Smooth muscle cell (in vitro differentiated cells): Measurements from ENCODE around the gene PRR19. TPM values are rescaled to one million over a fixed set of nuclear protein-coding genes. Genes with fewer than 3 reads are reported as not detected.
A peak's percentile ranks its signal among the peaks of the same experiment; 100 is the strongest.

Source experiments
- DNase-seq: peaks from one replicate; lab custom pipeline; 2025; ENCODE audit not compliant: unreplicated experiment; lab: John Stamatoyannopoulos, UW
- H2AFZ ChIP-seq: fragments of 200-600 bp; sonication (generic); 2 replicates; pipeline ENCODE4 v1.6.0; 2016; ENCODE audit warnings: antibody characterized with exemption, low read depth, mild to moderate bottlenecking
- H3F3A ChIP-seq: fragments of 200-600 bp; sonication (generic); 2 replicates; pipeline ENCODE4 v1.6.0; 2017; ENCODE audit warnings: antibody characterized with exemption, low read depth
- H3K27ac ChIP-seq: fragments of 200-600 bp; sonication (generic); 2 replicates; pipeline ENCODE4 v1.5.1; 2016; ENCODE audit warnings: low read depth, mild to moderate bottlenecking
- H3K27me3 ChIP-seq: fragments of 200-600 bp; sonication (generic); 2 replicates; pipeline ENCODE4 v1.6.1; 2016; ENCODE audit warnings: low read depth, mild to moderate bottlenecking
- H3K36me3 ChIP-seq: fragments of 200-600 bp; sonication (generic); 2 replicates; pipeline ENCODE4 v1.5.1; 2016; ENCODE audit warnings: low read depth
- H3K4me1 ChIP-seq: fragments of 200-600 bp; sonication (generic); 2 replicates; pipeline ENCODE4 v1.5.1; 2016; ENCODE audit warnings: low read depth
- H3K4me2 ChIP-seq: fragments of 200-600 bp; sonication (generic); 2 replicates; pipeline ENCODE4 v1.6.0; 2016; ENCODE audit warnings: mild to moderate bottlenecking
- H3K4me3 ChIP-seq: fragments of 200-600 bp; sonication (generic); 2 replicates; pipeline ENCODE4 v1.5.1; 2016; ENCODE audit warnings: mild to moderate bottlenecking
- H3K79me2 ChIP-seq: fragments of 200-600 bp; sonication (generic); 2 replicates; pipeline ENCODE4 v1.6.0; 2016; ENCODE audit warnings: low read depth, mild to moderate bottlenecking
- H3K9ac ChIP-seq: fragments of 200-600 bp; sonication (generic); 2 replicates; pipeline ENCODE4 v1.6.0; 2016; ENCODE audit warnings: low read depth
- H3K9me3 ChIP-seq: fragments of 200-600 bp; sonication (generic); replicated peaks from 2 replicates; pipeline ENCODE4 v1.5.1; 2016; ENCODE audit warnings: low read depth
- H4K20me1 ChIP-seq: fragments of 200-600 bp; sonication (generic); 2 replicates; pipeline ENCODE4 v1.6.0; 2016; ENCODE audit warnings: low read depth
- WGBS: methylation state at CpG from one replicate; pipeline ENCODE4 v1.1.7; 2016; ENCODE audit warnings: low lambda C conversion rate; 5-methylcytosine and 5-hydroxymethylcytosine counted together
- polyA plus RNA-seq: library from polyadenylated mRNA; unstranded; fragments of >200 nt; fragmentation: Nextera tagmentation; extraction: Ambion mirVana; gene quantifications from 2 replicates; pipeline ENCODE4 v1.2.1, GENCODE V29; 2016
- total RNA-seq: library from RNA; depleted of rRNA; stranded (reverse); fragments of >200 nt; gene quantifications from 2 replicates; pipeline ENCODE4 v1.2.3, GENCODE V29; 2014
- TF ChIP-seq, protein P1 (sequence below): fragments of 200-600 bp; sonication (generic); IDR thresholded peaks from 2 replicates; pipeline ENCODE4 v1.5.1; 2017; ENCODE audit warnings: borderline replicate concordance, mild to moderate bottlenecking, antibody characterized with exemption; ENCODE audit not compliant: insufficient read depth, poor library complexity, severe bottlenecking

PRR19 gene
- total RNA-seq (0.45 and 1.3 TPM in 2 replicates), polyA plus RNA-seq (0.73 and 1.0 TPM in 2 replicates)

DNA sequence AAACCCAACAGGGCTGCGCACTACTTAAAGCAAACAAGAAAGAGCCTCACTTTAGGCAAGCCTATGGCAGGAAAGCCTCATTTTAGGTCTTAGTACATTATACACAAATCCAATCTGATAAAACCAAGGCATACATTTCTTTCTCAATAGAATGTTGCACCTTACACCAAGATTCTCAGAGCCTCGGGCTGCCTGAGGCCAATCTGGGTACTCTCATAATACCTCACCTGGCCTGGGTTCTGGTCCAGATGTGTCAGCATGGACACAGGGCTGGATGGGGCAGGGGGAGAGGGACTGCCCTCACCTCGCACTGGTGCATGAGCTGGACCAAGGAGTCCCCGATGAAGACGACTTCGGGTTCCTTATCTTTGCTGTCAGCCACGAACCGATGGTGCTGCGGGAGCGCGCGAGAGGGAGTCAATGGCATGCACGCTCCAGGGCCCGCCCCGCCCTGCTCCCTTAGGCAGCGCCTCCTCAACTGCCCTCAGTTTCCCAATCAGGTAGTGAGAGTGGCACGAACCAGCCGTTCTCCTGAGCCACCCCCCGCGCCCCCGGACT is at the start of gene PRR19:
PRR19 (plus strand) TSS at position 487 of the 558 bp plus-strand sequence. CDS start 7,453 bp downstream, outside the sequence.
- TF ChIP-seq, protein P1, sequence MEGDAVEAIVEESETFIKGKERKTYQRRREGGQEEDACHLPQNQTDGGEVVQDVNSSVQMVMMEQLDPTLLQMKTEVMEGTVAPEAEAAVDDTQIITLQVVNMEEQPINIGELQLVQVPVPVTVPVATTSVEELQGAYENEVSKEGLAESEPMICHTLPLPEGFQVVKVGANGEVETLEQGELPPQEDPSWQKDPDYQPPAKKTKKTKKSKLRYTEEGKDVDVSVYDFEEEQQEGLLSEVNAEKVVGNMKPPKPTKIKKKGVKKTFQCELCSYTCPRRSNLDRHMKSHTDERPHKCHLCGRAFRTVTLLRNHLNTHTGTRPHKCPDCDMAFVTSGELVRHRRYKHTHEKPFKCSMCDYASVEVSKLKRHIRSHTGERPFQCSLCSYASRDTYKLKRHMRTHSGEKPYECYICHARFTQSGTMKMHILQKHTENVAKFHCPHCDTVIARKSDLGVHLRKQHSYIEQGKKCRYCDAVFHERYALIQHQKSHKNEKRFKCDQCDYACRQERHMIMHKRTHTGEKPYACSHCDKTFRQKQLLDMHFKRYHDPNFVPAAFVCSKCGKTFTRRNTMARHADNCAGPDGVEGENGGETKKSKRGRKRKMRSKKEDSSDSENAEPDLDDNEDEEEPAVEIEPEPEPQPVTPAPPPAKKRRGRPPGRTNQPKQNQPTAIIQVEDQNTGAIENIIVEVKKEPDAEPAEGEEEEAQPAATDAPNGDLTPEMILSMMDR, result no peak
- Histone ChIP-seq H3F3A (peaks cover under 1% of the 10 kb centered on the region), H3K4me2 (peak within 1 kb of the TSS; percentile 89), H3K36me3 (no peaks in the 10 kb centered on the region), H3K9me3 (no peaks in the 10 kb centered on the region), H3K4me3 (peak within 1 kb of the TSS; percentile 66), H3K79me2 (no peaks in the 10 kb centered on the region), H3K9ac (no peak within 1 kb of the TSS), H3K27ac (no peak within 1 kb of the TSS), H4K20me1 (peaks cover 6% of the 10 kb centered on the region), H2AFZ (no peak within 1 kb of the TSS), H3K27me3 (no peaks in the 10 kb centered on the region), H3K4me1 (peaks cover 13% of the 10 kb centered on the region)
- WGBS, result 8% methylated on average over 21 of the region's 21 CpGs
- DNase-seq, result no peak

DNA sequence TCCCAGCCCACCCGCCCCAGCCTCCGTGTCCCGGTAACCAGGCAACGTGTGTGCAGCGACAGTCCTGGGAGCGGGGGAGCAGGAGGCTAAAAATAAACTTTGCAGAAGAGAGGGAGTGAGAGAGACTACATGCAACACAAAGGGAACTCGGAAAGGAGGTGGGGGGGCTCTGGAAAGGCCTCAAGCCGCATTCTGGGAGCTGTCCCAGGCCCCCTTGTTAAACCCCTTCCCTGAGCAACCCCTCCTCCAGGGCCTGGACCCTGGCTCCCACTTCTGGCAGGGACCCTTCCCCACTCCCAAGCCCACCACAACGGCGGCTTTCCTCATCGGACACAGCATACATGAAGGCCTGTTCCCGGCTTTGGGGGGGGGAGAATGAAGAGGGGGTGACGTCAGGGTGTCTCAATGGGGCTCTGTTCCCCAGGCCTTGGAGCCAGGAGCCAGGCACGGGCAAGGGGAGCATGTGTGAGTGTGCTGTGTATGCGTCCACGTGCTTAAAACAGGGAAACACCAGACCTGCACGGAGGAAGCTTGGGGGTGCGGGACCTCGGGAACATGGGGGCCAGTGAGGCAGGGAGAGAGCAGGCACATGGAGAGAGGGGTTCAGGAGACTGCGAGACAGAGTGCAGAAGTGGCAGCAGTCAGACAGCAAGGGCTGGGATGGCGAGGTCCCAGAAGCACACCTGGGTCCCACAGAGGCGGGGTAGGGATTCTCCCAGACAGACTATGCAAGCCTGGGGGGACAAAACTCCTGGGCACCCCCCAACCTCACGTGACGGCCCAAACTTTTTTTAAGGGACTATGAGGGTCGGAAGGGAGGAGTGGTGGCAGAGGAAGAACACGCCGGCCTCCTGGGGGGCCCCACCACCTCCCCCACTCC is 49.3 kb upstream of the PRR19 start:
- DNase-seq, result no peak
- no peak overlapping the region for H2AFZ ChIP-seq
- peaks cover 23% of the 10 kb centered on the region for H3K4me1 ChIP-seq
- H3K79me2 ChIP-seq, result peaks cover 61% of the 10 kb centered on the region
- H3K27ac ChIP-seq, result peak overlapping the region; percentile 97
- no peaks in the 10 kb centered on the region for H3K36me3 ChIP-seq
- WGBS, result 13% methylated on average over 25 of the region's 27 CpGs
- peak overlapping the region; percentile 98 for H3K4me3 ChIP-seq
- peak overlapping the region; percentile 100 for H3K4me2 ChIP-seq
- peaks cover 60% of the 10 kb centered on the region for H4K20me1 ChIP-seq
- H3K9ac ChIP-seq, result peak overlapping the region; percentile 98
- H3K27me3 ChIP-seq, result no peaks in the 10 kb centered on the region
- peaks cover 16% of the 10 kb centered on the region for H3F3A ChIP-seq
- no peaks in the 10 kb centered on the region for H3K9me3 ChIP-seq
- TF ChIP-seq, protein P1, result no peak

DNA sequence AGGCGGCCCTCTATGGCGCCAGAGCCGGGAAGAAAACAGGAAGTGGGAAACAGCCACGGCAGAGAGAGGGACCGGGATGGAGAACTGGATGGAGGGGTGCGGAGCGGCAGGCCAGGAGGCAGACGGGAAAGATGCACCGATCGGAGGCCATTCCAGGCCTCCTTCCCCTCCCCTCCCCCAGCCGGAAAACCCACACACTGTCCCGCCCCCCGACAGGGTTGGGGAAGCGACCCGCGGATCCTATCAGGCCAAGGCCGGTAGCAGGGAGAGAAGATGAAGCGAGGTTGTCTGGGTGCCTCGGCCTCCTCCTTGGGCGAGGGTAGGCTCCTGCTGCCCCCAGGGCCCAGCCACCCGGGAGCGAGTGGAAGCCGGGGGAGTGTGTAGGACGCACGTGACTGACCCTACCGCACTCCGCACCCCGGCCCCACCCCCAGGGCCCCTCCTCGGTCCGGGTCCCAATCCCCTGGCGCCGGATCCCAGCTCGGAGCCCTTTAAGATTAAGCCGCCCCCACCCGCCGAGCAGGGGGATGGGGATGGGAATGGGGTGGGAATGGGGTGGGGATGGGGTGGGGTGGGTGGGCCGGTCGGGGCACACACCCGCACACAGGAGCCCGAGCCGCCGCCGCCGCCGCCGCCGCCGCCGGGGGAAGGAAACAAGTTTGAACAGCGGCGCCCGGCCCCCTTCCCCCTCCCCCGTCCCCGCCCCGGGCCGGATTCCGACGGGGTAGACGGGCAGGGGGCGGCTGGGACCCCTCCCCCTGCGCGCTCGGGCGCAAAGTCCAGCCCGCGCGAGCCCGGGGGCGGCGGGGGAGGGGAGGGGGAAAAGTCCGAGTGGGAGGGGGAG is 48.5 kb upstream of the PRR19 start:
- H3F3A ChIP-seq, result peaks cover 12% of the 10 kb centered on the region
- no peak overlapping the region for H2AFZ ChIP-seq
- 2% methylated on average over 16 of the region's 71 CpGs for WGBS
- peaks cover 61% of the 10 kb centered on the region for H3K79me2 ChIP-seq
- peaks cover 23% of the 10 kb centered on the region for H3K4me1 ChIP-seq
- H3K4me2 ChIP-seq, result peak overlapping the region; percentile 100
- no peaks in the 10 kb centered on the region for H3K27me3 ChIP-seq
- peak overlapping the region; percentile 97 for H3K27ac ChIP-seq
- peak overlapping the region; percentile 98 for H3K9ac ChIP-seq
- no peak for DNase-seq
- TF ChIP-seq, protein P1, result no peak
- no peaks in the 10 kb centered on the region for H3K9me3 ChIP-seq
- no peaks in the 10 kb centered on the region for H3K36me3 ChIP-seq
- H3K4me3 ChIP-seq, result peak overlapping the region; percentile 98
- H4K20me1 ChIP-seq, result peaks cover 51% of the 10 kb centered on the region
